Measurements from ENCODE around the gene SCN11A. TPM values are rescaled to one million over a fixed set of nuclear protein-coding genes. Genes with fewer than 3 reads are reported as not detected.

Gene SCN11A
- total RNA-seq, 1 experiment from 2014 or later: not detected

GRCh38 chr3:39094851-39095677, 43.3 kb upstream of the SCN11A start:
- ChIA-PET POLR2A (no interaction called here), CTCF (interaction anchor here (0.6 to 3.7 kb wide), 7 partner anchors 14 to 196 kb away, joined by 3 to 17 read pairs (median 3); no protein-coding TSS in a partner anchor)
- H3K4me1 Mint-ChIP-seq (ENCODE audit: insufficient read depth, unreplicated experiment): no peaks in the 10 kb centered on the region
- DNase-seq (ENCODE audit: unreplicated experiment): no peak
- H3K36me3 Mint-ChIP-seq (ENCODE audit: insufficient read depth, unreplicated experiment): peaks cover 89% of the 10 kb centered on the region
- intact Hi-C loops (cut with micrococcal nuclease): no loop called here
- no peaks in the 10 kb centered on the region for H3K9me3 Mint-ChIP-seq (ENCODE audit: unreplicated experiment)
- no peak overlapping the region for H3K4me3 Mint-ChIP-seq (ENCODE audit: unreplicated experiment)
- no peak for TF ChIP-seq CTCF (IDR thresholded peaks at IDR 0.05; ENCODE audit: unreplicated experiment)
- BruUV-seq (replicated peaks): no TSS peak
- no peaks in the 10 kb centered on the region for H3K27me3 Mint-ChIP-seq (ENCODE audit: insufficient read depth, unreplicated experiment)
- no peak overlapping the region for H3K27ac Mint-ChIP-seq (ENCODE audit: low read depth, unreplicated experiment)

GRCh38 chr3:39090922-39091321, 39.2 kb upstream of the SCN11A start:
- H3K27me3 Mint-ChIP-seq (ENCODE audit: insufficient read depth, unreplicated experiment): no peaks in the 10 kb centered on the region
- ChIA-PET POLR2A (interaction anchor here (1.0 to 1.2 kb wide), 2 partner anchors 17 to 32 kb away, joined by 3 read pairs; partner anchors contain the start of genes GORASP1 and TTC21A), CTCF (interaction anchor here (0.7 kb wide), 1 partner anchor 9 kb away, joined by 3 read pairs; no protein-coding TSS in a partner anchor)
- H3K36me3 Mint-ChIP-seq (ENCODE audit: insufficient read depth, unreplicated experiment): peaks cover 87% of the 10 kb centered on the region
- TF ChIP-seq CTCF (IDR thresholded peaks at IDR 0.05; ENCODE audit: unreplicated experiment): no peak
- DNase-seq (ENCODE audit: unreplicated experiment): no peak
- H3K4me1 Mint-ChIP-seq (ENCODE audit: insufficient read depth, unreplicated experiment): no peaks in the 10 kb centered on the region
- no peak overlapping the region for H3K4me3 Mint-ChIP-seq (ENCODE audit: unreplicated experiment)
- no peak overlapping the region for H3K27ac Mint-ChIP-seq (ENCODE audit: low read depth, unreplicated experiment)
- no peaks in the 10 kb centered on the region for H3K9me3 Mint-ChIP-seq (ENCODE audit: unreplicated experiment)
- intact Hi-C loops (cut with micrococcal nuclease): no loop called here
- no TSS peak for BruUV-seq (replicated peaks)

GRCh38 chr3:39088889-39089288, 37.1 kb upstream of the SCN11A start:
- no peak for TF ChIP-seq CTCF (IDR thresholded peaks at IDR 0.05; ENCODE audit: unreplicated experiment)
- Mint-ChIP-seq H3K4me3 (ENCODE audit: unreplicated experiment) (no peak overlapping the region), H3K27me3 (ENCODE audit: insufficient read depth, unreplicated experiment) (no peaks in the 10 kb centered on the region), H3K27ac (ENCODE audit: low read depth, unreplicated experiment) (no peak overlapping the region), H3K9me3 (ENCODE audit: unreplicated experiment) (no peaks in the 10 kb centered on the region), H3K36me3 (ENCODE audit: insufficient read depth, unreplicated experiment) (peaks cover 86% of the 10 kb centered on the region), H3K4me1 (ENCODE audit: insufficient read depth, unreplicated experiment) (no peaks in the 10 kb centered on the region)
- CTCF ChIA-PET: interaction anchor here (0.7 to 1.4 kb wide), 4 partner anchors 12 to 52 kb away, joined by 3 to 4 read pairs (median 4); no protein-coding TSS in a partner anchor
- intact Hi-C loops (cut with micrococcal nuclease): no loop called here
- POLR2A ChIA-PET: interaction anchor here (0.6 to 0.8 kb wide), 2 partner anchors 84 to 862 kb away, joined by 3 read pairs; no protein-coding TSS in a partner anchor
- no peak for DNase-seq (ENCODE audit: unreplicated experiment)
- BruUV-seq (replicated peaks): no TSS peak

GRCh38 chr3:39088456-39088855, 36.7 kb upstream of the SCN11A start:
- no peaks in the 10 kb centered on the region for H3K9me3 Mint-ChIP-seq (ENCODE audit: unreplicated experiment)
- H3K36me3 Mint-ChIP-seq (ENCODE audit: insufficient read depth, unreplicated experiment): peaks cover 82% of the 10 kb centered on the region
- POLR2A ChIA-PET: interaction anchor here (0.6 to 0.8 kb wide), 2 partner anchors 84 to 861 kb away, joined by 3 read pairs; no protein-coding TSS in a partner anchor
- H3K4me1 Mint-ChIP-seq (ENCODE audit: insufficient read depth, unreplicated experiment): no peaks in the 10 kb centered on the region
- no TSS peak for BruUV-seq (replicated peaks)
- H3K27me3 Mint-ChIP-seq (ENCODE audit: insufficient read depth, unreplicated experiment): no peaks in the 10 kb centered on the region
- CTCF ChIA-PET: interaction anchor here (0.7 to 1.4 kb wide), 2 partner anchors 20 to 52 kb away, joined by 3 to 4 read pairs; no protein-coding TSS in a partner anchor
- no peak overlapping the region for H3K27ac Mint-ChIP-seq (ENCODE audit: low read depth, unreplicated experiment)
- no peak overlapping the region for H3K4me3 Mint-ChIP-seq (ENCODE audit: unreplicated experiment)
- no peak for TF ChIP-seq CTCF (IDR thresholded peaks at IDR 0.05; ENCODE audit: unreplicated experiment)
- intact Hi-C loops (cut with micrococcal nuclease): no loop called here
- no peak for DNase-seq (ENCODE audit: unreplicated experiment)

Measured in MCF 10A (cell line).